ENCODE data around the gene JDP2.

DNA sequence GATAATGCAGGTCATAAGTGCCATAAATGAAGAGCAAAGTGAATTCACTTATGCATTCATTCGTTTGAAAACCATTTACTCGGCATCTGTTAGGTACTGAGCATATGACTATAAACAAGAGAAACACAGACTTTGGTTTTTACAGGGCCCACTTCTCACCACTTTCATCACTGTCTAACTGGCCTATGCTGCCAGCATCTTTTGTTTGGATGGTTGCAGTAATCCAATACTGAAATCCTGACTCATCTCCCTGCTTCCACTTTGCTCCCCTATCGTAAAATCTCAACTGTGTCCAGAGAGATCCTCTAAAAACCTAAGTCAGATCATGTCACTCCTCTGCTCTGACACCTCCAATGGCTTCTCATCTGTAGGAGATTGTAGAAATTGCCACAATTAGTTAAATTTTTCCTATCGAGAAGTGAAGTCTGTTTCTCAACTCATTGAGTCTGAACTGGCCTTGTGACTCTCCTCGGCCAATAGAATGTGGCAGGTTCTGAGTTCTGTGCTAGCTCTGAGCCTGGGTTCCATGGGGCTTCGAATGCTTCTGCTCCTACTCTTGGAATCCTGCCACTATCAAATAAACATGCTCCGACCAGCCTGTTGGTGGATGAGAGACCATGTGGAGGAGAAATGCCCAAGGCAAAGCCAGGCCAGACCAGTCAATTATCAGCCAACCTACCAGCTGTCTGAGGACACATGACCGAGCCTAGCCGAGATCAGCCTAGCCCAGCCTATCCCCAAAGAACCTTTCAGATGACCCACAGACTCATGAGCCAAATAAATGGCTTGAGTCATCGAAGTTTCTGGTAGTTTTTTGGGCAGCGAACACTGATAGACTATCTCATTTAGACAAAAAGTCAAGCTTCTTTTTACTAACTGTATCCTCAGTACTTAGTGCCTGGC is 92.3 kb downstream of the JDP2 start:
- TF ChIP-seq EZH2 (IDR thresholded peaks at IDR 0.05; ENCODE audit: borderline replicate concordance, insufficient read depth, low read depth, low read length, poor library complexity, severe bottlenecking), result no peak
- TF ChIP-seq CTCF (IDR thresholded peaks at IDR 0.05), result no peak

Measured in B cell (primary cell).